Effector CD4-positive, alpha-beta T cell (primary cell): ENCODE measurements around the gene ITSN1.

Experiments used
- DNase-seq: peaks from one replicate; pipeline ENCODE4 v3.0.0-alpha.2; 2020

Gene ITSN1

DNA sequence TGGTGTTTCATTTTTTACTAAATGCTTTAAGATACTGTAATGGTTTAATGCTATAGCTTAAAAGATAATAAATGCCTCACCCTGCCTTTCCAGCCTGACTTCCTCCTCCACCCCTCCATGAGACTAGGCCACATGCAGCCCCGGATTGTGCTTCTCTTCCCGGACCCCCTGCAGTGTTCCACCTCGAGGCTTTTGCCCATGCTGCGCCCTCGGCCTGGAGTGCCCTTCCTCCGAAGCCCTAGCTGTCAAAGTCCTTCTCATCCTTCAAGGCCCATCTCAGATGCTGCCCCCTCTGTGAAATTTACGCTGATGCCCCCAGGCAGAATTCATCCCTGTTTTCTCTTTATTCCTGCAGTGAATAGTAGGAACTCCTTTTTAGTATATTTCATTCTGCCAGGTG, 174.8 kb downstream of the ITSN1 start:
- DNase-seq, result no peak

- no peak for DNase-seq
Measured at GRCh38 chr21:33817663-33818451, 175.6 kb downstream of the ITSN1 start.

- DNase-seq, result no peak
Measured at GRCh38 chr21:33820230-33820770, 178.0 kb downstream of the ITSN1 start.

GRCh38 chr21:33820798-33821197, 178.5 kb downstream of the ITSN1 start:
- DNase-seq, result no peak

DNA sequence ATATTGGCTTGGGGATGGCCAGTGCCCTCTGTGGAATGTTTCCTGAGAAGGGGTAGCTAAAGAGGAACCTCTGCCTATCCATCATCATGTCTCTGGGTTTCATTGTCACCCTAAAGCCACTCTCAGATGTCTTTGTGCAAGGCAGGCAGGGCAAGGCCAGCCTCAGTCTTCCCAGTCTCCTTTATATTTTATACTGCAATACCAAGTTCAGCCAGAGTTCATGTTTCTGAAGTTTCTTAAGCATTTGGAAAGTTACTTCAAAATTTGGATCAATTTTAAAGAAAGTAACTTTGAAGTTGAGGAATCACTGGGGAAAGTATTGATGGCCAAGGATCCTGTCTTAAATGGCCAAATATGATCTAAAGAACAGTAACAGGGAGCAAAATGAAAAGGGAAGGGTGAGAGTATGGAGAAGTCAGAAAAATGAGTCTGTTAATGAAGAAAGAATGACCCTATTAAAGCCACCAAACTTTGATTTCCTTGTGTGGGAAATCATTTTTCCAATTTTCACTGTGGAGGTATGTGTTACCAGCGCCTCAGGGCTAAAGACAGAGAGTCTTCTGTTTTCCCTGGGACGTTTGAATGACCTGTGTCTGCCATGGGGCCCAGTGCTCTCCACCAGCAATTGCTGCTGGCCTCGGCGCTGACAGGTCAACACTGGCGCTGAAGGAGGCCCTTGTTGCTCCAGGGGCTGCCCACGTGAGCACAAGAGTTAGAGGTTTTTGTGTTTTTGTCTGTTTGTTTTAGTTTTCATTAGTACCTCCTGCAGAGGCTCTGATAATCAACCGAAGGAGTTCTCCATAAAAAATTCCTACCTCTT, 179.4 kb downstream of the ITSN1 start:
- no peak for DNase-seq

- no peak for DNase-seq
Measured at GRCh38 chr21:33824156-33824941, 182.0 kb downstream of the ITSN1 start.

DNA sequence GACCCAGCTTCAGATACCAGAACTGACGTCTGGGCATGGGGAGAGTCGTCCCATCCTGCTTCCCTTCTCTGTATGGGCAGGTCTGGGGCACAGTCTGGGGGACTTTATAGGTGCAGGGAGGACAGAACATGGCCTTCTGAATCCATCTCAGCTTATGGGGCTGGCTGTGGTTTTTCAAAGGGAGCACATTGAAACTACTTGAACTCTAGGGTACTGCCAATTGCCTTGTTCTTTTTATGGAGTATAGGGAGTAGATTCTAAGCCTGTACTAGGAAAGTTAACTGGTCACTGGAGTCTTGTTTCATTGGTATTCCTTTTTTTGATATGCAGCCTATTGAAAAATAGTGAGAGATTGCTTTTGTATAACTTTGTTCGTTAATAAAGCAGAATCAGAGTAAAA, 183.1 kb downstream of the ITSN1 start:
- DNase-seq, result no peak

- DNase-seq, result no peak
Measured at GRCh38 chr21:33825915-33826314, 183.6 kb downstream of the ITSN1 start.

DNA sequence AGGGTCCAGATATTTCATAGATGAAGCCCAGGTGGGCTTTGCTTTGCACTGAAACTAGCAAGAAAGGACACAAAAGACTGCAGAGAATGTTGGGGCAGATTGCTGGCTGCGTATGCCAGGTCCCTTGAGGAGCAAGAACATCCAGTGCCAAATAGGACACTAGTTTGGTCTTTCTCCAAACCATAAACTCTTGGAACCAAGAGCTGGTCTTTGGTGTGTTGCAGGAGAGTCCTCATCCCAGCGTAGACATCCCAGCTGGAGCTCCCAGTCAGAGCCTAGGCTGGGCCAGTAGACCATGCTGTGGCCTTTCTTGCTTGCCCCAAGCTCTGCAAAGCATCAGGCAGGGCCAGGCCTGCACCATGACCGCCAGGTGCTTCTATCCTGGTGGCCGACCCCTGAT, 185.8 kb downstream of the ITSN1 start:
- no peak for DNase-seq

DNA sequence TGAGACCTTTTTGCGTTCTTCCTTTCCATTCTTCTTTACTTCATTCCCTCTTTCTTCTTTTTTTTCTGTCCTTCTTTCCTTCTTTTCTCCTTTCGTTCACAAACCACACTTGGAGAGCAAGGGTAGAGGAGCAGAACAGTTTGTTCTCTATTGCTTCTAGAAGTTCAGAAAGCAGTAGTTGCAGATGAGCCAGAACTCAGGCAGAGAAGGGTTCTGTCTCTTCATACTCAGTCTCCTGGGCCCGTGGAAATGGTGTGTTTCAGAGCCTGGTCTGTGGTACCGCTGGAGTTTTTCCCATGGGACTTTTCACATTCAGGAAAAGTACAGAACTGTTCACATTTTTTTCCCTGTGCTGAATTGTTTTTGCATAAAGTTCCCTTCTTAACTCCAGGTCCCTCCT, 186.3 kb downstream of the ITSN1 start:
- no peak for DNase-seq

GRCh38 chr21:33829844-33830243, 187.5 kb downstream of the ITSN1 start:
- no peak for DNase-seq

DNA sequence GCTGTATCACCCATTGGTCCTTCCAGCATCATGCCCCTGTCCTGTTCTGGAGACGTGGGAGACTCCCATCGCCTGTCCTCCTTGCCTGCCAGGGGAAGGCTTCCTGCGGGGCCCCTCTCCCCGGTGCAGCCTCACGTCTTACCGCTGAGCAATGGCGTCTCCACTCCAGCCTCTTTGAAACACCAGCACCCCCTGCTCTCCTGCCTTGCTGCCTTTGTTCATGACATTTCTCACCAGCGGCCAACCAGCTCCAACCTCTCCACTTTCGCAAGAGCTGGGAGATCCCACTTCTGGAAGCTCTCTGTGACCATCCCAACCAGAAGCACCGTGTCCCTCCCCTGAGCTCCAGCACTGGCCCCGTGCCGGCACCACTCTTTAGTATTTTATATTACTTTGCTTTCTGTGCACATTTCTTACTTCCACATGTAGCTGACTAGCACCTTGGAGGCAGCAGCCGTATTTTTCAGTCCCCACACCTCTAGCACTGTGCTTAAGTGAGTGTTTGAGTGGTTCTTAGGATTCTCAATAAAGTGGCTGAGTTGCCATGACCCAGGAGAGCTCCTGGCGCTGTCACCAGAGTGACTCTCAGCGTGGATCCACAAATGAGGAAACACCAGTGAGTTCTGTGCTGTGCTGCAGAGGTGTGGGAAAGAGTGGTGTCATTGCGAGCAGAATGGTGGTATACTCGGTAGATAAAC, 189.8 kb downstream of the ITSN1 start:
- DNase-seq, result no peak

DNA sequence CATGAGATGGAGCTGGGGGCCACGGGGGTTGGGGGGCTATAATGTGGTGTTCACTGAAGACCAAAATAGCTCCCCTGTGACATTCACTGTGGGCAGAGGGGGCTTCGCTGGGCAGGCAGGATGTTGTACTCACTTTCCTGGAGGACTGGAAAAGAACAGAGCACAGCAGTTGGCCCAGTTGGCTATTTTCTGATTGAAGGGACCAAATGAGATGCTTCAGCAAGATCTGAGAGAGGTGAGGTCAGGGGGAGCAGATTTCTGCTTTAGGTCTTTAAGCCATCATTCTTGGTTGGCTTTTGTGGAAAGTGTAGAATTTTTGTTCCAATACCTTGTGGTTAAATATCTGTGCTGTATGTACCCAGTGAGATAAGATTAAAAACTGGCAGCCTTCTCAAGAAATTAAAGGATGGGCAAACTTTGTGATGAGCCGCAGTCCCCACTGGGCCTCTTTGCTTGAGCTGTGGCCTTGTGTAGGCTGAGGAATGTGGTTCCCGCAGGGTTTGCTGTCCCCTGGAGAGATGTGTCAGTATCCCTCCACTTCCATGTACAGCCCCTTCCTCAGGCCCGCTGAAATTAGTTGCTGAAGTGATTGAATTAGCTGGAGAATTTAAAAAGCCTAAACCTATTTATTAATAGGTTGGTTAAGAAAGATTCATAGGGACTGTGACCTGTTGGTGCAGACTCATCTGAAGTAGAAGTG, 192.7 kb downstream of the ITSN1 start:
- DNase-seq, result no peak

DNA sequence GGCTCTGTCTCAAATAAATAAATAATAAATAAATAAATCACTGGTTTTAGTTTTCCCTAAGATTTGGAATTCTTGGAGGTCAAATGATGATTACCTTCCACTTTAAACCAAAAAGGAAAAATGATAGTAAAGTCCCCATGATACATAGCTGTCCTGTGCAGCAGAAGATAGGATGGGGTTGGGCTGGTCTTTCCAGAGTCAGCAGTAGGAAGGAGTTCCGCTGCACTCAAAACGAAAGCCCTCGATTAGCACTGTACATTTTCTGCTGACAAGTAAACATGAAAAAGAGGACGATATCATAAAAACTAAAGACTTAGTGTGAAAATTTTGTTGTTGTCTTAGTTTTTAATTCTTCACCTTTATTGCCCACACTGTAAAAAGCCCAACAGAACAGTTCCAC, 193.6 kb downstream of the ITSN1 start:
- no peak for DNase-seq

- no peak for DNase-seq
Measured at GRCh38 chr21:33836408-33836807, 194.1 kb downstream of the ITSN1 start.

GRCh38 chr21:33839167-33839716, 196.9 kb downstream of the ITSN1 start:
- DNase-seq, result no peak

GRCh38 chr21:33839806-33840205, 197.5 kb downstream of the ITSN1 start:
- no peak for DNase-seq

DNA sequence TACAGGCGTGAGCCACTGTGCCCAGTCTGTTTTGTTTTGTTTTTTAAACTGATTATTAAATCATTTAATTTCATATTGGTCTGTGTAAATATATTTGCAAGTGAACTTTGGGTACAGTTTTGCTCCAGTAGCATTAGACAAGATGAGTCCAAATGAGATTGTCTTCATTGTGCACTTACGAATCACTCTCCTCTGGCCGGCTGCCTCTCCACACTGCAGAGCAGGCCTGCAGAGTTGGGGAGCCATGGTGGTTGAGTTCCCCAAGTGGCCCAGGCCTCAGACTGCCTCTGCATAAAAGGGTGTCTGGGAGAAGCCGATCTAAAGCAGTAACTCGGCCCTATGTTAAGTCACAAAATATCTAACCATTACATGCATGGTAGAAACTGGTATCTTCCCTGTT, 198.5 kb downstream of the ITSN1 start:
- DNase-seq, result no peak

DNA sequence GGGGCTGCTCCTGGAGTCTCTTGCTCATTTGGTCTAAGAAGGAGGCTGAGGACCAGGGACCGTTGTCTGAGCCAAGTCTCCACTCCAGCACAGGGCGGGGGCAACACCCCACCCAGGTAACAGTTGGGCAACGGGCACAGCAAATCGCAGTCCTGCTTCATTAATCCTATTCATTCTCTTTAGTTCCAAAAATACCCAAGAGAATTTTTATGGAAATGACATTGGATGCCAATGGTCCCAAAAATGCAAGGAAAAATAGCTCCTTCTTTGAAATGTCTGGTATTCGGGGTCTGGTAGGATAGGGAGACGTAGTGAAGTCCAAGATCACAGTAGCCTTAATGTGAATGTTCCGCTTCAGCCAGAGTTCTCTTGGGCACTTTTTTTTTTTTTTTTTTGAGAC, 199.3 kb downstream of the ITSN1 start:
- no peak for DNase-seq

DNA sequence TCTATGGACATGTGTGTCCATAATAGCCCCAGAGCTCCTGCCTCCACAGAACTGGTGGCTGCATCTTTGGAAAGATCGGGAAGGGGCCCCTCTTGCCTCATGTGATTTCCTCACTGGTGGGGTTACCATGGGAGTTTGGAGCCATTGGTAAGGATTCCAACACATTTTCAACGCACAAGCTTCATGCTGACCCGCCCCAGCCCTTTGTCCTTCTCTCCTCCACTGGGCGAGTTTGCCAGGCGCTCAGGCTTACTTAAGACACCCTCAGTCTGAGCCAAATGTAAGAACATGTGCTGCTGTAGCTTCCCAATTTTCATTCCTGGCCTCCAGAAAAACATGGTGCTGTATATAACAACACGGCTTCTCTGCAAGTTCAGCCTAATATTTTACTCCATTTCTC, 200.9 kb downstream of the ITSN1 start:
- no peak for DNase-seq

GRCh38 chr21:33844104-33844889, 202.0 kb downstream of the ITSN1 start:
- no peak for DNase-seq
